VCaP (cell line): Measurements from ENCODE around the gene CACNA1I.

Source experiments
- H3K27ac ChIP-seq: fragments of 450-650 bp; 2 replicates; pipeline ENCODE4 v1.5.1; 2017
- CTCF ChIP-seq: fragments of 450-650 bp; conservative IDR thresholded peaks from 2 replicates; pipeline ENCODE4 v1.5.1; 2017; ENCODE audit warnings: mild to moderate bottlenecking, moderate library complexity

Gene CACNA1I

GRCh38 chr22:39570665-39571064 lies at the start of gene CACNA1I:
Gene CACNA1I, plus strand, starts transcription at chr22:39570753. Its CDS starts 0 bp downstream, at chr22:39570753.
- H3K27ac ChIP-seq, result no peak within 1 kb of the TSS
- no peak for TF ChIP-seq CTCF

GRCh38 chr22:39521106-39521885 lies 49.3 kb upstream of the CACNA1I start:
- peak overlapping the region; percentile 98 for H3K27ac ChIP-seq

GRCh38 chr22:39522091-39522490 lies 48.5 kb upstream of the CACNA1I start:
- H3K27ac ChIP-seq, result peak overlapping the region; percentile 98

GRCh38 chr22:39522567-39523300 lies 47.8 kb upstream of the CACNA1I start:
- TF ChIP-seq CTCF, result no peak
- H3K27ac ChIP-seq, result peak overlapping the region; percentile 98

GRCh38 chr22:39524089-39524752 lies 46.3 kb upstream of the CACNA1I start:
- H3K27ac ChIP-seq, result peak overlapping the region; percentile 98

GRCh38 chr22:39524753-39525657 lies 45.5 kb upstream of the CACNA1I start:
- no peak for TF ChIP-seq CTCF
- H3K27ac ChIP-seq, result peak overlapping the region; percentile 98

More at GRCh38 chr22:39524089-39524752, 46.3 kb upstream of the CACNA1I start:
- no peak for TF ChIP-seq CTCF

- H3K27ac ChIP-seq, result peak overlapping the region; percentile 98
- no peak for TF ChIP-seq CTCF
Observed at GRCh38 chr22:39525658-39525975, 44.9 kb upstream of the CACNA1I start.

GRCh38 chr22:39526736-39527171 lies 43.8 kb upstream of the CACNA1I start:
- no peak for TF ChIP-seq CTCF
- peak overlapping the region; percentile 98 for H3K27ac ChIP-seq
